ENCODE data around the gene ZNF331.

ZNF331 gene

DNA sequence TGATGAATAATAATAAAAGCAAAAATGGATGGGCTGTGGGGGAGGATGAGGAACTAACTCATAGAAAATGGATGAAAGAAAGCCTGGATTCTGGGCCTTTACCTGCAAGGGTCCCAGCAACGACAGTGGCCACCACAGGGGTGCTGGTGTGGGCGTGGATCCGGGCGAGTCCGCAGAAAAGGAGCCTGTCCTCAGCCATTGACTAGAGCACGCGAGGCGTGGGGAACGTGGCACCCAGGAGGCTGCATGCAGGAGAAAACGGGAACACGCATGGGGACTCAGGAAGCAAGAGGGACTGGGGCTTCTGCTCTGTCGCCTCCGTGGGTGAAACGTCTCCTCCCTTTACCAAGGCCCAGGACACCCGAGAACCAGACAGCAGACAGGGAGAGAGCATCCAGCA is 68.1 kb downstream of the ZNF331 start:
- H3K4me1 ChIP-seq (ENCODE audit: insufficient read depth, low read length) = no peaks in the 10 kb centered on the region
- H3K36me3 ChIP-seq (ENCODE audit: insufficient read depth, low read length) = no peaks in the 10 kb centered on the region
- H4K20me1 ChIP-seq (ENCODE audit: insufficient read depth, low read length) = no peaks in the 10 kb centered on the region
- no peak overlapping the region for H3K4me3 ChIP-seq (ENCODE audit: low read depth in 1 of 2, low read length in 2 of 2)
- H3K27me3 ChIP-seq (ENCODE audit: insufficient read depth, low read length, poor library complexity) = no peaks in the 10 kb centered on the region
- H3K9me3 ChIP-seq (ENCODE audit: insufficient read depth, low read length, severe bottlenecking) = no peaks in the 10 kb centered on the region
- no peak overlapping the region for H3K27ac ChIP-seq (ENCODE audit: low read length)
- H3K4me2 ChIP-seq (ENCODE audit: insufficient read depth, low read length) = no peak overlapping the region
- ATAC-seq (ENCODE audit: insufficient read depth, low read depth) (no peak), DNase-seq (no peak)
- no peak overlapping the region for H2AFZ ChIP-seq (ENCODE audit: low read depth, low read length)
- H3K79me2 ChIP-seq (ENCODE audit: insufficient read depth, low read length) = no peaks in the 10 kb centered on the region
- H3K9ac ChIP-seq (ENCODE audit: low read depth, low read length) = no peak overlapping the region
- TF ChIP-seq, protein P1, sequence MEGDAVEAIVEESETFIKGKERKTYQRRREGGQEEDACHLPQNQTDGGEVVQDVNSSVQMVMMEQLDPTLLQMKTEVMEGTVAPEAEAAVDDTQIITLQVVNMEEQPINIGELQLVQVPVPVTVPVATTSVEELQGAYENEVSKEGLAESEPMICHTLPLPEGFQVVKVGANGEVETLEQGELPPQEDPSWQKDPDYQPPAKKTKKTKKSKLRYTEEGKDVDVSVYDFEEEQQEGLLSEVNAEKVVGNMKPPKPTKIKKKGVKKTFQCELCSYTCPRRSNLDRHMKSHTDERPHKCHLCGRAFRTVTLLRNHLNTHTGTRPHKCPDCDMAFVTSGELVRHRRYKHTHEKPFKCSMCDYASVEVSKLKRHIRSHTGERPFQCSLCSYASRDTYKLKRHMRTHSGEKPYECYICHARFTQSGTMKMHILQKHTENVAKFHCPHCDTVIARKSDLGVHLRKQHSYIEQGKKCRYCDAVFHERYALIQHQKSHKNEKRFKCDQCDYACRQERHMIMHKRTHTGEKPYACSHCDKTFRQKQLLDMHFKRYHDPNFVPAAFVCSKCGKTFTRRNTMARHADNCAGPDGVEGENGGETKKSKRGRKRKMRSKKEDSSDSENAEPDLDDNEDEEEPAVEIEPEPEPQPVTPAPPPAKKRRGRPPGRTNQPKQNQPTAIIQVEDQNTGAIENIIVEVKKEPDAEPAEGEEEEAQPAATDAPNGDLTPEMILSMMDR (IDR thresholded peaks at IDR 0.05; ENCODE audit: borderline replicate concordance, extremely low read depth, low read length, poor library complexity, severe bottlenecking) = no peak
- TF ChIP-seq EZH2 (IDR thresholded peaks at IDR 0.05; ENCODE audit: borderline replicate concordance, low read depth, low read length, severe bottlenecking) = no peak

DNA sequence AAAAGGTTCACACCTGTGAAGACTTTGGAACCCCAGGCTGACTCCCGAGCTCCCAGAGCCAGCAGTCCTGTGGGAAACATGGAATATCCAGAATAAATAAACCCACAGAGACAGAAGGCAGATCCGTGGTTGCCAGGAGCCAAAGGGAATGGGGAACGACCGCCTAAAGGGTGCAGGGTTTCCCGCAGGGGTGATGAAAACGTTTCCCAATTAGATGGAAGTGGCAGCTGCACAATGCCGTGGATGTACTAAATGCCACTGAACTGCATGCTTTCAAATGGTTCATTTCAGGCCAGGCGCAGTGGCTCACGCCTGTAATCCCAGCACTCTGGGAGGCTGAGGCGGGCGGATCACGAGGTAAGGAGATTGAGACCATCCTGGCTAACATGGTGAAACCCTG is 70.4 kb downstream of the ZNF331 start:
- Histone ChIP-seq H2AFZ (ENCODE audit: low read depth, low read length) (no peak overlapping the region), H3K9me3 (ENCODE audit: insufficient read depth, low read length, severe bottlenecking) (no peaks in the 10 kb centered on the region), H3K4me1 (ENCODE audit: insufficient read depth, low read length) (no peaks in the 10 kb centered on the region), H3K27ac (ENCODE audit: low read length) (no peak overlapping the region), H3K79me2 (ENCODE audit: insufficient read depth, low read length) (no peaks in the 10 kb centered on the region), H3K4me3 (ENCODE audit: low read depth in 1 of 2, low read length in 2 of 2) (no peak overlapping the region), H3K4me2 (ENCODE audit: insufficient read depth, low read length) (no peak overlapping the region), H3K27me3 (ENCODE audit: insufficient read depth, low read length, poor library complexity) (no peaks in the 10 kb centered on the region), H4K20me1 (ENCODE audit: insufficient read depth, low read length) (no peaks in the 10 kb centered on the region), H3K9ac (ENCODE audit: low read depth, low read length) (no peak overlapping the region), H3K36me3 (ENCODE audit: insufficient read depth, low read length) (no peaks in the 10 kb centered on the region)
- ATAC-seq (ENCODE audit: insufficient read depth, low read depth) = no peak
- no peak for TF ChIP-seq EZH2 (IDR thresholded peaks at IDR 0.05; ENCODE audit: borderline replicate concordance, low read depth, low read length, severe bottlenecking)
- TF ChIP-seq, protein P1 (IDR thresholded peaks at IDR 0.05; ENCODE audit: borderline replicate concordance, extremely low read depth, low read length, poor library complexity, severe bottlenecking) = no peak
- no peak for DNase-seq

DNA sequence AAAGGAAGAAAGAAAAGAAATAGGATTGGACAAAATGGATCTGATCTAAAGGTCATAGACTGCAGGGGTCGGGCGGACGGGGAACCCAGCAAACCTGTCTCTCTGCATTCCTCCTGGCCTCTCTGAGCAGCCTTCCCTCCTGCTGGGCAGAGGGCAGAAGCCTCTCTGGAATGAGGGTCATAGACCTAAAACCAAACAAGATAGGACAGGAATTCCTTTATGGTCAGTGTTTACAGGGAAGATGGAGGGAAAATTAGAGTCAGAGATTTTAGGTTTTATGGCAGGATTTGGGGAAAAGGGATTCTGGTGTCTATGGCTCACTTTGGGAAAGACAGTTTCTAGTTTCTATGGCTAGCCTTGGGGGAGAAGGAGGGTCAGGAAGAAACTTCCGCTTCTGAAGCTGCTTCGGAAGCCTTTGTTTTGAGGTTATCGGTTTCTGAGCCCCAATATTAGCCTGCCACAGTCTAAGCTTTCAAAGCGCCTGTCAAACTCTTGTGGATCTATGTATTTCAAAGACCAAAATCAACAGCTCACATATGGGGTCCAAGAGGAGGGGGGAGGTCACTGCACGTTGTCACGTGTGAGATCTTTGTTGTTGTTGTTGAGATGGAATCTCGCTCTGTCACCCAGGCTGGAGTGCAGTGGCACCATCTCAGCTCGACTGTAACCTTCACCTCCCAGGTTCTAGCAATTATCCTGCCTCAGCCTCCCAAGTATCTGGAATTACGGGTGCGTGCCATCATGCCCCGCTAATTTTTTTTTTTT is 75.0 kb downstream of the ZNF331 start:
- Histone ChIP-seq H3K4me3 (ENCODE audit: low read depth in 1 of 2, low read length in 2 of 2) (no peak overlapping the region), H3K9ac (ENCODE audit: low read depth, low read length) (no peak overlapping the region), H3K9me3 (ENCODE audit: insufficient read depth, low read length, severe bottlenecking) (no peaks in the 10 kb centered on the region), H3K79me2 (ENCODE audit: insufficient read depth, low read length) (no peaks in the 10 kb centered on the region), H3K27ac (ENCODE audit: low read length) (no peak overlapping the region), H3K4me1 (ENCODE audit: insufficient read depth, low read length) (no peaks in the 10 kb centered on the region), H2AFZ (ENCODE audit: low read depth, low read length) (no peak overlapping the region), H3K27me3 (ENCODE audit: insufficient read depth, low read length, poor library complexity) (no peaks in the 10 kb centered on the region), H3K36me3 (ENCODE audit: insufficient read depth, low read length) (no peaks in the 10 kb centered on the region), H3K4me2 (ENCODE audit: insufficient read depth, low read length) (no peak overlapping the region), H4K20me1 (ENCODE audit: insufficient read depth, low read length) (no peaks in the 10 kb centered on the region)
- ATAC-seq (ENCODE audit: insufficient read depth, low read depth) (no peak), DNase-seq (no peak)
- TF ChIP-seq EZH2 (IDR thresholded peaks at IDR 0.05; ENCODE audit: borderline replicate concordance, low read depth, low read length, severe bottlenecking) = no peak
- TF ChIP-seq, protein P1 (IDR thresholded peaks at IDR 0.05; ENCODE audit: borderline replicate concordance, extremely low read depth, low read length, poor library complexity, severe bottlenecking) = no peak
